HepG2 (cell line): ENCODE results near the gene DGCR8. TPM values are rescaled to one million over a fixed set of nuclear protein-coding genes. Genes with fewer than 3 reads are reported as not detected.

Experiments
- ATAC-seq: fragments of 200-7000 bp; cut with Tn5 transposase; 3 replicates; pipeline ENCODE4 v1.9.1; 2020; ENCODE audit warnings: mild to moderate bottlenecking, moderate library complexity
- BruUV-seq: library from RNA; stranded (reverse); fragments of 400-500 nt; replicated peaks from 2 replicates; lab custom pipeline; 2021; lab: Mats Ljungman, UMichigan
- CTCF ChIA-PET: fragments of 300-600 bp; formaldehyde crosslinking; extraction: SDS; loops from one replicate; lab custom pipeline; 2021; ENCODE audit warnings: low total read pairs, inconsistent platforms, low intra/inter-chr PET ratio; lab: Yijun Ruan, JAX
- POLR2A ChIA-PET: fragments of 350-600 bp; sonication (Branson Sonifier 250); formaldehyde crosslinking; loops from one replicate; lab custom pipeline; 2020; ENCODE audit warnings: antibody characterized with exemption, inconsistent platforms; lab: Yijun Ruan, JAX
- DNase-seq: peaks from one replicate; pipeline ENCODE4 v3.0.0-alpha.2; 2015; ENCODE audit warnings: low spot score
- FAIRE-seq: peaks from 3 replicates; lab custom pipeline; 2011; peaks lifted over from hg19 to GRCh38; lab: Jason Lieb, UNC
- H2AFZ ChIP-seq: one replicate; pipeline ENCODE4 v1.6.1; 2011; ENCODE audit warnings: low read length, inconsistent platforms
- H3K27ac ChIP-seq: fragments of 300-600 bp; 3 replicates; pipeline ENCODE4 v1.8.0; 2011; ENCODE audit warnings: mixed run types, mild to moderate bottlenecking, mixed read lengths, low read length, inconsistent platforms; ENCODE audit not compliant: insufficient read depth; ENCODE audit errors: extremely low read length
- H3K27me3 ChIP-seq, 2 experiments: fragments of 200-600 bp in 1 of 2; 2 replicates in 1 of 2; 3 replicates in 1 of 2; pipeline versions ENCODE4 v1.6.0 to v1.8.0; 2011; ENCODE audit warnings: low read length in 2 of 2, mild to moderate bottlenecking in 2 of 2, moderate library complexity in 2 of 2, inconsistent platforms in 1 of 2; ENCODE audit not compliant: insufficient read depth in 2 of 2, control insufficient read depth in 1 of 2
- H3K36me3 ChIP-seq, 2 experiments: fragments of 200-600 bp in 1 of 2; replicated peaks in 1 of 2; 2 replicates in 1 of 2; 3 replicates in 1 of 2; pipeline versions ENCODE4 v1.5.1 to v1.8.0; 2011; ENCODE audit warnings: low read length in 2 of 2, inconsistent platforms in 1 of 2; ENCODE audit not compliant: insufficient read depth in 2 of 2, control insufficient read depth in 1 of 2
- H3K4me1 ChIP-seq: 2 replicates; pipeline ENCODE4 v1.5.1; 2012; ENCODE audit warnings: low read length, inconsistent platforms; ENCODE audit not compliant: insufficient read depth
- H3K4me2 ChIP-seq: 2 replicates; pipeline ENCODE4 v1.6.0; 2011; ENCODE audit warnings: low read depth, low read length, inconsistent platforms
- H3K4me3 ChIP-seq, 3 experiments: fragments of 200-600 bp in 1 of 3; sonication (generic), shearing (Covaris generic) in 1 of 3; replicated peaks in 1 of 3; 2 replicates each; pipeline ENCODE4 v1.5.1; 2011 to 2016; ENCODE audit warnings: low read length in 3 of 3, inconsistent platforms in 2 of 3, low read depth in 2 of 3, mild to moderate bottlenecking in 2 of 3, control low read depth in 1 of 3, mixed read lengths in 1 of 3; ENCODE audit not compliant: insufficient read depth in 1 of 3
- H3K79me2 ChIP-seq: one replicate; pipeline ENCODE4 v1.6.1; 2011; ENCODE audit warnings: low read length, inconsistent platforms; ENCODE audit not compliant: insufficient read depth
- H3K9ac ChIP-seq: 2 replicates; pipeline ENCODE4 v1.6.0; 2011; ENCODE audit warnings: mild to moderate bottlenecking, low read depth, low read length, inconsistent platforms; ENCODE audit not compliant: insufficient read depth
- H3K9me3 ChIP-seq: 2 replicates; pipeline ENCODE4 v1.5.1; 2012; ENCODE audit warnings: mild to moderate bottlenecking, low read length
- H4K20me1 ChIP-seq: 2 replicates; pipeline ENCODE4 v1.6.0; 2011; ENCODE audit warnings: inconsistent platforms, mild to moderate bottlenecking, low read length, moderate library complexity; ENCODE audit not compliant: insufficient read depth
- KMT2A ChIP-seq: sonication (generic); formaldehyde crosslinking; IDR thresholded peaks from 2 replicates; pipeline ENCODE4 v1.4.0; 2020; ENCODE audit warnings: missing genetic modification reagents
- PAXIP1 ChIP-seq: sonication (generic); formaldehyde crosslinking; conservative IDR thresholded peaks from 2 replicates; pipeline ENCODE4 v1.4.0; 2020; ENCODE audit warnings: mild to moderate bottlenecking, missing genetic modification reagents, moderate library complexity
- SMARCE1 ChIP-seq: fragments of 450-650 bp; IDR thresholded peaks from 2 replicates; pipeline ENCODE4 v1.6.1; 2017; ENCODE audit warnings: borderline replicate concordance
- SOX6 ChIP-seq, 2 experiments: fragments of 450-650 bp in 1 of 2; sonication (generic) in 1 of 2; formaldehyde crosslinking in 1 of 2; IDR thresholded peaks; 2 replicates each; pipeline versions ENCODE4 v1.4.0 to v1.6.1; 2017 to 2020; ENCODE audit warnings: antibody characterized with exemption in 1 of 2, mild to moderate bottlenecking in 1 of 2, missing genetic modification reagents in 1 of 2
- USF2 ChIP-seq, 2 experiments: sonication (generic) in 1 of 2; formaldehyde crosslinking in 1 of 2; IDR thresholded peaks; 2 replicates each; pipeline versions ENCODE4 v1.5.1 to v1.6.1; 2011 to 2020; ENCODE audit warnings: borderline replicate concordance in 1 of 2, low read depth in 1 of 2, low read length in 1 of 2, mild to moderate bottlenecking in 1 of 2, missing genetic modification reagents in 1 of 2, moderate library complexity in 1 of 2
- YEATS2 ChIP-seq: sonication (generic); formaldehyde crosslinking; IDR thresholded peaks from 2 replicates; pipeline ENCODE4 v1.4.0; 2020; ENCODE audit warnings: missing genetic modification reagents, borderline replicate concordance
- ZC3H13 ChIP-seq: sonication (generic); formaldehyde crosslinking; IDR thresholded peaks from 2 replicates; pipeline ENCODE4 v1.8.1; 2023; ENCODE audit warnings: mild to moderate bottlenecking, missing genetic modification reagents, moderate library complexity
- ZNF142 ChIP-seq: sonication (generic); formaldehyde crosslinking; IDR thresholded peaks from 2 replicates; pipeline ENCODE4 v1.4.0; 2020; ENCODE audit warnings: missing genetic modification reagents
- ZNF446 ChIP-seq: sonication (generic); formaldehyde crosslinking; IDR thresholded peaks from 2 replicates; pipeline ENCODE4 v1.5.0; 2020; ENCODE audit warnings: mild to moderate bottlenecking, missing genetic modification reagents
- ZNF468 ChIP-seq: sonication (generic); formaldehyde crosslinking; IDR thresholded peaks from 2 replicates; pipeline ENCODE4 v1.8.0; 2022; ENCODE audit warnings: mild to moderate bottlenecking, moderate library complexity, missing genetic modification reagents
- WGBS: methylation state at CpG from one replicate; pipeline ENCODE4 v1.1.6; 2017; ENCODE audit warnings: low lambda C conversion rate; 5-methylcytosine and 5-hydroxymethylcytosine counted together
- in situ Hi-C: cut with HindIII; loops from 2 replicates; pipeline ENCODE4 v1.10.0; 2017; ENCODE audit warnings: low pct_unique_long_range_greater_than_20kb; ENCODE audit not compliant: extremely low pct_ligation_motif_present
- intact Hi-C: fragments of 100-400 bp; cut with micrococcal nuclease; formaldehyde crosslinking; loops from one replicate; pipeline ENCODE4 v1.10.0; 2022; ENCODE audit not compliant: unreplicated experiment
- polyA plus RNA-seq, 8 experiments: library from polyadenylated mRNA; depleted of rRNA in 3 of 8; stranded (reverse) in 7 of 8; unstranded in 1 of 8; fragments of >200 nt; fragmentation: Illumina TruSeq in 4 of 8; extraction: Trizol in 4 of 8; gene quantifications; 2 replicates each; pipeline versions ENCODE4 v1.2.1 to v1.2.3, GENCODE V29; 2011 to 2016; ENCODE audit warnings: low read depth in 4 of 8, missing spikeins in 1 of 8, mixed read lengths in 1 of 8; ENCODE audit not compliant: insufficient read depth in 1 of 8
- total RNA-seq, 5 experiments: library from RNA; depleted of rRNA; stranded (reverse); fragments of >200 nt; fragmentation: Illumina TruSeq; extraction: Trizol; gene quantifications; 2 replicates each; pipeline ENCODE4 v1.2.3, GENCODE V29; 2016; ENCODE audit warnings: low read depth in 1 of 5

The DGCR8 gene
- total and polyA plus RNA-seq, 2 of the 13 experiments (the other 11 are each of a cell fraction or from before 2014, with no cell fraction given) = 10.2 to 23.2 TPM

- BruUV-seq = no TSS peak
- no peak for ATAC-seq
- no peak for TF ChIP-seq SOX6 (IDR thresholded peaks at IDR 0.05)
- no peak for TF ChIP-seq SOX6 (CRISPR knock-in tag; IDR thresholded peaks at IDR 0.05)
- no peak for TF ChIP-seq ZC3H13 (CRISPR knock-in tag)
- TF ChIP-seq ZNF142 (CRISPR knock-in tag) = no peak
- TF ChIP-seq ZNF446 (CRISPR knock-in tag) = no peak
- TF ChIP-seq PAXIP1 = no peak
- TF ChIP-seq ZNF468 (CRISPR knock-in tag) = no peak
- no peak for TF ChIP-seq USF2 (IDR thresholded peaks at IDR 0.05; ENCODE audit: low read depth, low read length)
- no peak for TF ChIP-seq USF2 (CRISPR knock-in tag; IDR thresholded peaks at IDR 0.05; ENCODE audit: borderline replicate concordance)
- no peak for TF ChIP-seq YEATS2
- TF ChIP-seq KMT2A (CRISPR knock-in tag) = no peak
- TF ChIP-seq SMARCE1 = no peak
Observed at GRCh38 chr22:20149257-20150250, 69.5 kb downstream of the DGCR8 start.

More at GRCh38 chr22:20149257-20150250, 69.5 kb downstream of the DGCR8 start:
- no peak for FAIRE-seq
- ChIA-PET CTCF (no interaction called here), POLR2A (no interaction called here)
- no peak for DNase-seq
- H3K36me3 ChIP-seq = no peaks in the 10 kb centered on the region
- intact Hi-C loops = no loop called here
- no peak overlapping the region for H3K27ac ChIP-seq
- no peak overlapping the region for H3K9ac ChIP-seq
- in situ Hi-C loops = loop anchor here (10.0 to 25.0 kb wide), 2 partner anchors 85 to 1187 kb away; no protein-coding TSS in a partner anchor
- no peaks in the 10 kb centered on the region for H3K9me3 ChIP-seq
- no peaks in the 10 kb centered on the region for H4K20me1 ChIP-seq
- H2AFZ ChIP-seq = no peak overlapping the region
- H3K27me3 ChIP-seq = peaks cover 8 to 23% of the 10 kb centered on the region in 2 experiments
- no peaks in the 10 kb centered on the region for H3K79me2 ChIP-seq
- H3K4me3 ChIP-seq = no peak overlapping the region
- 0 out of 2 replicates have a peak, but pooled peaks cover 12% of the 10 kb centered on the region for H3K4me1 ChIP-seq
- no peak overlapping the region for H3K4me2 ChIP-seq
- WGBS = 35% methylated on average over 4 of the region's 32 CpGs
